GM12878 (cell line): ENCODE results near the gene CHD5. TPM values are rescaled to one million over a fixed set of nuclear protein-coding genes. Genes with fewer than 3 reads are reported as not detected.

Experiments
- ATAC-seq: fragments of 200-7000 bp; cut with Tn5 transposase; 3 replicates; pipeline ENCODE4 v1.9.1; 2020; ENCODE audit warnings: mild to moderate bottlenecking, moderate library complexity
- BruUV-seq: library from RNA; stranded (reverse); fragments of 400-500 nt; replicated peaks from 2 replicates; lab custom pipeline; 2021; lab: Mats Ljungman, UMichigan
- CTCF ChIA-PET: fragments of 300-600 bp; sonication (Branson Sonifier 250); formaldehyde crosslinking; extraction: SDS; loops from one replicate; lab custom pipeline; 2021; ENCODE audit warnings: inconsistent platforms; lab: Yijun Ruan, JAX
- POLR2A ChIA-PET: fragments of 350-600 bp; formaldehyde crosslinking; extraction: SDS; loops from one replicate; lab custom pipeline; 2021; ENCODE audit warnings: inconsistent platforms; lab: Charles Lee
- RAD21 ChIA-PET: fragments of 300-600 bp; sonication (Branson Sonifier 250); formaldehyde crosslinking; loops from one replicate; lab custom pipeline; 2023; ENCODE audit warnings: antibody characterized with exemption; ENCODE audit not compliant: unreplicated experiment; lab: Charles Lee
- SMC1A ChIA-PET: fragments of 300-600 bp; sonication (Branson Sonifier 250); formaldehyde crosslinking; loops from one replicate; lab custom pipeline; 2023; ENCODE audit not compliant: unreplicated experiment, uncharacterized antibody; lab: Charles Lee
- DNase-seq: peaks from one replicate; pipeline ENCODE4 v3.0.0-alpha.2; 2011; ENCODE audit warnings: low read depth, low spot score
- FAIRE-seq: peaks from 3 replicates; lab custom pipeline; 2011; peaks lifted over from hg19 to GRCh38; lab: Jason Lieb, UNC
- H2AFZ ChIP-seq: 2 replicates; pipeline ENCODE4 v1.6.0; 2011; ENCODE audit warnings: low read depth, low read length, control low read depth; ENCODE audit not compliant: control insufficient read depth
- H3K27ac ChIP-seq: 2 replicates; pipeline ENCODE4 v1.5.1; 2011; ENCODE audit warnings: control low read depth; ENCODE audit not compliant: control insufficient read depth, insufficient read depth
- H3K27me3 ChIP-seq, 2 experiments: replicated peaks in 1 of 2; 2 replicates each; pipeline versions ENCODE4 v1.6.0 to v1.6.1; 2011; ENCODE audit warnings: low read length in 1 of 2; ENCODE audit not compliant: control insufficient read depth in 2 of 2, insufficient read depth in 2 of 2
- H3K36me3 ChIP-seq, 2 experiments: 2 replicates each; pipeline ENCODE4 v1.5.1; 2011; ENCODE audit warnings: low read length in 1 of 2; ENCODE audit not compliant: control insufficient read depth in 2 of 2, insufficient read depth in 2 of 2
- H3K4me1 ChIP-seq: 2 replicates; pipeline ENCODE4 v1.6.1; 2011; ENCODE audit warnings: mild to moderate bottlenecking, low read length, moderate library complexity, mixed read lengths; ENCODE audit not compliant: control insufficient read depth, insufficient read depth
- H3K4me2 ChIP-seq: 2 replicates; pipeline ENCODE4 v1.6.0; 2011; ENCODE audit warnings: control low read depth; ENCODE audit not compliant: control insufficient read depth, insufficient read depth
- H3K4me3 ChIP-seq: fragments of 200-600 bp; sonication (generic); 2 replicates; pipeline ENCODE4 v1.5.1; 2016
- H3K79me2 ChIP-seq: 2 replicates; pipeline ENCODE4 v1.6.0; 2011; ENCODE audit warnings: low read length; ENCODE audit not compliant: control insufficient read depth, insufficient read depth
- H3K9ac ChIP-seq: 2 replicates; pipeline ENCODE4 v1.8.0; 2011; ENCODE audit warnings: low read length, control low read depth, mixed read lengths; ENCODE audit not compliant: control insufficient read depth, insufficient read depth
- H3K9me3 ChIP-seq: replicated peaks from 3 replicates; pipeline ENCODE4 v1.5.1; 2011; ENCODE audit warnings: mild to moderate bottlenecking, low read length; ENCODE audit not compliant: control insufficient read depth, insufficient read depth
- H4K20me1 ChIP-seq: 2 replicates; pipeline ENCODE4 v1.6.0; 2011; ENCODE audit not compliant: control insufficient read depth, insufficient read depth
- CBX3 ChIP-seq: fragments of 200-600 bp; sonication (generic); IDR thresholded peaks from 2 replicates; pipeline ENCODE4 v1.6.1; 2016; ENCODE audit warnings: low read depth, borderline replicate concordance
- CBX5 ChIP-seq: sonication (generic); IDR thresholded peaks from 2 replicates; pipeline ENCODE4 v1.6.1; 2016; ENCODE audit warnings: low read depth, moderate library complexity, mild to moderate bottlenecking, inconsistent platforms
- E2F8 ChIP-seq: fragments of 450-650 bp; IDR thresholded peaks from 2 replicates; pipeline ENCODE4 v1.6.1; 2018; ENCODE audit warnings: mild to moderate bottlenecking, low read depth, moderate library complexity; ENCODE audit not compliant: partially characterized antibody
- EED ChIP-seq: sonication (generic); IDR thresholded peaks from 2 replicates; pipeline ENCODE4 v1.6.1; 2016; ENCODE audit warnings: antibody characterized with exemption, low read depth
- FOXK2 ChIP-seq: fragments of 450-650 bp; IDR thresholded peaks from 2 replicates; pipeline ENCODE4 v1.6.1; 2017; ENCODE audit warnings: mild to moderate bottlenecking, moderate library complexity
- FOXM1 ChIP-seq: IDR thresholded peaks from 2 replicates; pipeline ENCODE4 v1.6.1; 2012; ENCODE audit warnings: low read depth, mild to moderate bottlenecking, inconsistent platforms, low read length, moderate library complexity
- HDGF ChIP-seq: fragments of 450-650 bp; IDR thresholded peaks from 2 replicates; pipeline ENCODE4 v1.6.1; 2016; ENCODE audit warnings: antibody characterized with exemption
- IRF5 ChIP-seq: fragments of 450-650 bp; IDR thresholded peaks from 2 replicates; pipeline ENCODE4 v1.6.1; 2017; ENCODE audit warnings: borderline replicate concordance
- RAD21 ChIP-seq: IDR thresholded peaks from 2 replicates; pipeline ENCODE4 v1.6.1; 2011; ENCODE audit warnings: mild to moderate bottlenecking, low read depth, low read length, moderate library complexity; ENCODE audit not compliant: insufficient read depth
- RELB ChIP-seq: fragments of 450-650 bp; IDR thresholded peaks from 2 replicates; pipeline ENCODE4 v1.6.1; 2017; ENCODE audit warnings: low read depth, mild to moderate bottlenecking, moderate library complexity
- STAT1 ChIP-seq: fragments of 450-650 bp; conservative IDR thresholded peaks from 2 replicates; pipeline ENCODE4 v1.6.1; 2014; ENCODE audit warnings: antibody characterized with exemption, mild to moderate bottlenecking
- YY1 ChIP-seq: IDR thresholded peaks from 2 replicates; pipeline ENCODE4 v1.6.1; 2011; ENCODE audit warnings: low read depth, mild to moderate bottlenecking, low read length
- WGBS: methylation state at CpG from one replicate; pipeline ENCODE4 v1.1.6; 2016; ENCODE audit warnings: low lambda C conversion rate; ENCODE audit not compliant: insufficient replicate concordance, insufficient coverage; ENCODE audit errors: missing lambda C conversion rate; 5-methylcytosine and 5-hydroxymethylcytosine counted together
- in situ Hi-C: fragments of 300-500 bp; cut with MboI; formaldehyde crosslinking; loops from 9 replicates; pipeline ENCODE4 v1.14.3; 2018; ENCODE audit warnings: mixed read lengths
- intact Hi-C: fragments of 100-400 bp; cut with micrococcal nuclease; formaldehyde crosslinking; loops from one replicate; pipeline ENCODE4 v1.14.2; 2022; ENCODE audit not compliant: unreplicated experiment
- polyA plus RNA-seq, 11 experiments: library from polyadenylated mRNA; depleted of rRNA in 4 of 11; unstranded in 6 of 11; stranded (reverse) in 5 of 11; fragments of >200 nt; fragmentation: Nextera tagmentation in 4 of 11; fragmentation: Illumina TruSeq in 1 of 11; extraction: Ambion mirVana in 4 of 11; extraction: Trizol in 1 of 11; gene quantifications; 1 replicate in 1 of 11; 2 replicates in 10 of 11; pipeline versions ENCODE4 v1.2.1 to v1.2.3, GENCODE V29; 2011 to 2016; ENCODE audit warnings: inconsistent platforms in 2 of 11, missing spikeins in 2 of 11, low read depth in 1 of 11
- total RNA-seq, 4 experiments: library from RNA; depleted of rRNA in 3 of 4; stranded (reverse); fragments of >200 nt in 3 of 4; fragmentation: Illumina TruSeq in 1 of 4; extraction: Trizol in 1 of 4; gene quantifications; 2 replicates each; pipeline versions ENCODE4 v1.2.1 to v1.2.3, GENCODE V29; 2013 to 2021
- TF ChIP-seq, protein P1 (sequence below): fragments of 450-650 bp; IDR thresholded peaks from 2 replicates; pipeline ENCODE4 v1.6.1; 2016; ENCODE audit warnings: mild to moderate bottlenecking
- TF ChIP-seq, protein P2 (sequence below): fragments of 150-350 bp; IDR thresholded peaks from 2 replicates; pipeline ENCODE4 v1.6.1; 2016; ENCODE audit warnings: low read depth, low read length

CHD5 gene
- total and polyA plus RNA-seq, 10 of the 15 experiments (the other 5 are each of a cell fraction or from before 2014, with no cell fraction given) = 0.03 to 0.49 (median 0.13) TPM; not detected in 3

DNA sequence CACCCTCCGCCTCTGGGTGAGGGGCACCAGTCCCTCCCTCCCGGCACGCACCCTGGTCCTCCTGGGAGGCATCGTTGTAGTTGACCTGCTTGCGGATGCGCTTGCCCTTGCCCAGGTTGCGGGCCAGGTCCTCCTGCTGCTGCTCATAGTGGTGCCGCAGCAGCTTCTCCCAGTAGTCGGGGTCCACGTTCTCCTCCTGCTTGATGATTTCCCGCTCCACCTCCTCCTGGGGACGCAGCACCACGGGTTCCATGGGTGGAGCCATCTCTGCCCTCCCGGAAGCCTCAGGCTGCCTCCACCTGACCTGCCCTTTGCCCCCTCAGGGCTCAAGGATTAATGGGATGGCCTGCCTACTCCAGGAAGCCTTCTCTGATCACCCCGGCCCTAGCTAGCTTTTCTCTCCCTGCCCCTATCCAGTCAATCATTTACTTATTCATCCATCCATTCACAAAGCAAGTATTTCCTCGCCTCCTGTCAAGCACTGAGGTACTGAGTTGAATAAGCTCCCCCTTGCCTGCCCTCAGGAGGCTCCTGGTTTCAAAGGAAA, 53.5 kb downstream of the CHD5 start:
- H3K79me2 ChIP-seq = no peaks in the 10 kb centered on the region
- FAIRE-seq (no peak), DNase-seq (no peak), ATAC-seq (no peak)
- no peaks in the 10 kb centered on the region for H3K36me3 ChIP-seq
- no peak overlapping the region for H3K4me3 ChIP-seq
- no peaks in the 10 kb centered on the region; the same call in 2 of the 3 replicates for H3K9me3 ChIP-seq
- ChIA-PET SMC1A (no interaction called here), RAD21 (no interaction called here), POLR2A (no interaction called here), CTCF (no interaction called here)
- H3K4me1 ChIP-seq = no peaks in the 10 kb centered on the region
- no TSS peak for BruUV-seq
- no peak overlapping the region for H3K27ac ChIP-seq
- WGBS = 51% methylated on average over 16 of the region's 16 CpGs
- H2AFZ ChIP-seq = no peak overlapping the region
- intact Hi-C loops (no loop called here), in situ Hi-C loops (no loop called here)
- no peak overlapping the region for H3K9ac ChIP-seq
- H3K4me2 ChIP-seq = no peak overlapping the region
- H4K20me1 ChIP-seq = no peaks in the 10 kb centered on the region
- H3K27me3 ChIP-seq = no peaks in the 10 kb centered on the region
- no peak for TF ChIP-seq CBX3
- TF ChIP-seq, protein P1, sequence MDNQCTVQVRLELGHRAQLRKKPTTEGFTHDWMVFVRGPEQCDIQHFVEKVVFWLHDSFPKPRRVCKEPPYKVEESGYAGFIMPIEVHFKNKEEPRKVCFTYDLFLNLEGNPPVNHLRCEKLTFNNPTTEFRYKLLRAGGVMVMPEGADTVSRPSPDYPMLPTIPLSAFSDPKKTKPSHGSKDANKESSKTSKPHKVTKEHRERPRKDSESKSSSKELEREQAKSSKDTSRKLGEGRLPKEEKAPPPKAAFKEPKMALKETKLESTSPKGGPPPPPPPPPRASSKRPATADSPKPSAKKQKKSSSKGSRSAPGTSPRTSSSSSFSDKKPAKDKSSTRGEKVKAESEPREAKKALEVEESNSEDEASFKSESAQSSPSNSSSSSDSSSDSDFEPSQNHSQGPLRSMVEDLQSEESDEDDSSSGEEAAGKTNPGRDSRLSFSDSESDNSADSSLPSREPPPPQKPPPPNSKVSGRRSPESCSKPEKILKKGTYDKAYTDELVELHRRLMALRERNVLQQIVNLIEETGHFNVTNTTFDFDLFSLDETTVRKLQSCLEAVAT = no peak
- no peak for TF ChIP-seq RELB
- no peak for TF ChIP-seq EED
- TF ChIP-seq HDGF = no peak
- TF ChIP-seq, protein P2, sequence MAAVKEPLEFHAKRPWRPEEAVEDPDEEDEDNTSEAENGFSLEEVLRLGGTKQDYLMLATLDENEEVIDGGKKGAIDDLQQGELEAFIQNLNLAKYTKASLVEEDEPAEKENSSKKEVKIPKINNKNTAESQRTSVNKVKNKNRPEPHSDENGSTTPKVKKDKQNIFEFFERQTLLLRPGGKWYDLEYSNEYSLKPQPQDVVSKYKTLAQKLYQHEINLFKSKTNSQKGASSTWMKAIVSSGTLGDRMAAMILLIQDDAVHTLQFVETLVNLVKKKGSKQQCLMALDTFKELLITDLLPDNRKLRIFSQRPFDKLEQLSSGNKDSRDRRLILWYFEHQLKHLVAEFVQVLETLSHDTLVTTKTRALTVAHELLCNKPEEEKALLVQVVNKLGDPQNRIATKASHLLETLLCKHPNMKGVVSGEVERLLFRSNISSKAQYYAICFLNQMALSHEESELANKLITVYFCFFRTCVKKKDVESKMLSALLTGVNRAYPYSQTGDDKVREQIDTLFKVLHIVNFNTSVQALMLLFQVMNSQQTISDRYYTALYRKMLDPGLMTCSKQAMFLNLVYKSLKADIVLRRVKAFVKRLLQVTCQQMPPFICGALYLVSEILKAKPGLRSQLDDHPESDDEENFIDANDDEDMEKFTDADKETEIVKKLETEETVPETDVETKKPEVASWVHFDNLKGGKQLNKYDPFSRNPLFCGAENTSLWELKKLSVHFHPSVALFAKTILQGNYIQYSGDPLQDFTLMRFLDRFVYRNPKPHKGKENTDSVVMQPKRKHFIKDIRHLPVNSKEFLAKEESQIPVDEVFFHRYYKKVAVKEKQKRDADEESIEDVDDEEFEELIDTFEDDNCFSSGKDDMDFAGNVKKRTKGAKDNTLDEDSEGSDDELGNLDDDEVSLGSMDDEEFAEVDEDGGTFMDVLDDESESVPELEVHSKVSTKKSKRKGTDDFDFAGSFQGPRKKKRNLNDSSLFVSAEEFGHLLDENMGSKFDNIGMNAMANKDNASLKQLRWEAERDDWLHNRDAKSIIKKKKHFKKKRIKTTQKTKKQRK = no peak
- no peak for TF ChIP-seq STAT1
- no peak for TF ChIP-seq FOXK2
- TF ChIP-seq IRF5 = no peak
- TF ChIP-seq YY1 = no peak
- no peak for TF ChIP-seq CBX5
- TF ChIP-seq RAD21 = no peak
- TF ChIP-seq FOXM1 = no peak
- TF ChIP-seq E2F8 = no peak
